Loucy (cell line): ENCODE measurements around the gene PDPR.
"Not testable (repeated sequence)": the region's sequence is repeated elsewhere in the genome, so short reads cannot be mapped to it uniquely, and the experiment has no call there.

Experiments
- H2AFZ ChIP-seq: fragments of 200-600 bp; sonication (generic); 2 replicates; pipeline ENCODE4 v1.6.0; 2016; ENCODE audit warnings: antibody characterized with exemption, mild to moderate bottlenecking, low read length, moderate library complexity
- H3F3A ChIP-seq: fragments of 200-600 bp; 2 replicates; pipeline ENCODE4 v1.6.0; 2016; ENCODE audit warnings: antibody characterized with exemption, low read depth, mild to moderate bottlenecking
- H3K27me3 ChIP-seq: fragments of 200-600 bp; sonication (generic); 2 replicates; pipeline ENCODE4 v1.6.1; 2014; ENCODE audit warnings: low read length, mild to moderate bottlenecking; ENCODE audit not compliant: insufficient read depth, poor library complexity, severe bottlenecking
- H3K36me3 ChIP-seq: fragments of 200-600 bp; sonication (generic); 2 replicates; pipeline ENCODE4 v1.6.1; 2016; ENCODE audit warnings: low read length; ENCODE audit not compliant: insufficient read depth
- H3K4me1 ChIP-seq: fragments of 200-600 bp; sonication (generic); 2 replicates; pipeline ENCODE4 v1.5.1; 2014; ENCODE audit warnings: low read length, mild to moderate bottlenecking; ENCODE audit not compliant: insufficient read depth, poor library complexity, severe bottlenecking
- H3K4me2 ChIP-seq: fragments of 200-600 bp; sonication (generic); 2 replicates; pipeline ENCODE4 v1.6.0; 2014; ENCODE audit warnings: antibody characterized with exemption, low read length, low read depth, mild to moderate bottlenecking; ENCODE audit not compliant: poor library complexity, severe bottlenecking
- H3K4me3 ChIP-seq: fragments of 200-600 bp; sonication (generic); 2 replicates; pipeline ENCODE4 v1.5.1; 2014; ENCODE audit warnings: low read length, mild to moderate bottlenecking, mixed read lengths; ENCODE audit not compliant: poor library complexity, severe bottlenecking
- H3K79me2 ChIP-seq: fragments of 200-600 bp; sonication (generic); 2 replicates; pipeline ENCODE4 v1.6.1; 2014; ENCODE audit warnings: low read length; ENCODE audit not compliant: insufficient read depth
- H3K9ac ChIP-seq: fragments of 200-600 bp; sonication (generic); 2 replicates; pipeline ENCODE4 v1.6.0; 2014; ENCODE audit warnings: mild to moderate bottlenecking, low read depth, low read length, moderate library complexity; ENCODE audit not compliant: poor library complexity, severe bottlenecking
- H3K9me2 ChIP-seq: fragments of 200-600 bp; sonication (generic); replicated peaks from 2 replicates; pipeline ENCODE4 v1.6.1; 2016; ENCODE audit warnings: low read depth, low read length, mixed read lengths
- H3K9me3 ChIP-seq: fragments of 200-600 bp; sonication (generic); 2 replicates; pipeline ENCODE4 v1.6.1; 2014; ENCODE audit warnings: mild to moderate bottlenecking, antibody characterized with exemption, low read length, low read depth; ENCODE audit not compliant: insufficient read depth
- H4K20me1 ChIP-seq: fragments of 200-600 bp; sonication (generic); 2 replicates; pipeline ENCODE4 v1.6.0; 2014; ENCODE audit warnings: antibody characterized with exemption, low read length, mild to moderate bottlenecking; ENCODE audit not compliant: insufficient read depth, poor library complexity, severe bottlenecking

Gene PDPR

GRCh38 chr16:70127706-70128105 lies 13.6 kb downstream of the PDPR start:
- H3K9ac ChIP-seq, H2AFZ ChIP-seq, H3K27me3 ChIP-seq, H3F3A ChIP-seq, H3K4me1 ChIP-seq, H3K4me3 ChIP-seq, H4K20me1 ChIP-seq, H3K9me3 ChIP-seq, H3K79me2 ChIP-seq, H3K9me2 ChIP-seq, H3K4me2 ChIP-seq: not testable (repeated sequence)
- peaks cover 62% of the 10 kb centered on the region; the same call in 1 of the 2 replicates for H3K36me3 ChIP-seq

DNA sequence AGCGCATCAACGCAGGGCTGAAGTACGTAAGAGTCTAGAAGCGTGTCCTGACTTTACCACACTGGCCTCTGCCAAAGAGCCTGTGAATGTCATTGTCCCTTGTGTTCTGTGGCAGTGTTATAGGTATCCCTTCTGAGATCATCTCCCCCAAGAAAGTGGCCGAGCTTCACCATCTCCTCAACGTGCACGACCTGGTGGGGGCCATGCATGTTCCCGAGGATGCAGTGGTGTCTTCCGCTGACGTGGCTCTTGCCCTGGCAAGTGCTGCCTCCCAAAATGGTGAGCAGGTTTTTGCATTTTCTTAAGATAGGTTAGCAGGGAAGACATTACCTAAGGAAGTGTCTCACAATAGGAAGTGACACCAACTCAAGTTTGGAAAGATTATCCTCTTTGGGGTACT lies 14.7 kb downstream of the PDPR start:
- not testable (repeated sequence) for H3K4me1 ChIP-seq, H3K27me3 ChIP-seq, H3K9ac ChIP-seq, H3K4me2 ChIP-seq, H3F3A ChIP-seq, H3K79me2 ChIP-seq, H3K9me3 ChIP-seq, H3K9me2 ChIP-seq, H4K20me1 ChIP-seq, H2AFZ ChIP-seq, H3K4me3 ChIP-seq
- peaks cover 60% of the 10 kb centered on the region; the same call in 1 of the 2 replicates for H3K36me3 ChIP-seq

DNA sequence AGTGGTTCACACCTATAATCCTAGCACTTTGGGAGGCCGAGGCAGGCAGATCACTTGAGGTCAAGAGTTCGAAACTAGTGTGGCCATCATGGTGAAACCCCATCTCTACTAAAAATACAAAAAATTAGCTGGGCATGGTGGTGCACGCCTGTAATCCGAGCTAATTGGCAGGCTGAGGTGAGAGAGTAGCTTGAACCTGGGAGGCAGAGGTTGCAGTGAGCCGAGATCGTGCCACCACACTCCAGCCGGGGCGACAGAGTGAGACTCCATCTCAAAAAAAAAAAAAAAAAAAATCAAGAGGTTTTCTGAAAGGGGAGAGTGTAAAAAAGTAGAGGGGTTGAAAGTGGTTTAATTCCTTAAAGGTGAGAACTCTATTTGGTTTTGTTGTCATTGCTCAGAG lies 21.7 kb downstream of the PDPR start:
- not testable (repeated sequence) for H4K20me1 ChIP-seq, H3F3A ChIP-seq, H3K27me3 ChIP-seq, H3K79me2 ChIP-seq, H3K9me3 ChIP-seq, H3K4me1 ChIP-seq, H3K4me2 ChIP-seq, H2AFZ ChIP-seq, H3K4me3 ChIP-seq, H3K9me2 ChIP-seq, H3K9ac ChIP-seq
- peaks cover 54% of the 10 kb centered on the region for H3K36me3 ChIP-seq

- not testable (repeated sequence) for H3K79me2 ChIP-seq, H3F3A ChIP-seq, H3K4me2 ChIP-seq, H3K9me3 ChIP-seq, H4K20me1 ChIP-seq, H3K4me1 ChIP-seq, H2AFZ ChIP-seq, H3K9ac ChIP-seq, H3K27me3 ChIP-seq, H3K9me2 ChIP-seq, H3K4me3 ChIP-seq
- peaks cover 54% of the 10 kb centered on the region for H3K36me3 ChIP-seq
These were observed 22.5 kb downstream of the PDPR start for GRCh38 chr16:70136595-70136994.

GRCh38 chr16:70142739-70143138 lies 28.6 kb downstream of the PDPR start:
- H3K4me1 ChIP-seq, H3K4me3 ChIP-seq, H2AFZ ChIP-seq, H3K27me3 ChIP-seq, H3K4me2 ChIP-seq, H3K9me2 ChIP-seq, H3F3A ChIP-seq, H4K20me1 ChIP-seq, H3K9ac ChIP-seq, H3K9me3 ChIP-seq, H3K79me2 ChIP-seq: not testable (repeated sequence)
- H3K36me3 ChIP-seq, result peaks cover 54% of the 10 kb centered on the region; the same call in 1 of the 2 replicates

DNA sequence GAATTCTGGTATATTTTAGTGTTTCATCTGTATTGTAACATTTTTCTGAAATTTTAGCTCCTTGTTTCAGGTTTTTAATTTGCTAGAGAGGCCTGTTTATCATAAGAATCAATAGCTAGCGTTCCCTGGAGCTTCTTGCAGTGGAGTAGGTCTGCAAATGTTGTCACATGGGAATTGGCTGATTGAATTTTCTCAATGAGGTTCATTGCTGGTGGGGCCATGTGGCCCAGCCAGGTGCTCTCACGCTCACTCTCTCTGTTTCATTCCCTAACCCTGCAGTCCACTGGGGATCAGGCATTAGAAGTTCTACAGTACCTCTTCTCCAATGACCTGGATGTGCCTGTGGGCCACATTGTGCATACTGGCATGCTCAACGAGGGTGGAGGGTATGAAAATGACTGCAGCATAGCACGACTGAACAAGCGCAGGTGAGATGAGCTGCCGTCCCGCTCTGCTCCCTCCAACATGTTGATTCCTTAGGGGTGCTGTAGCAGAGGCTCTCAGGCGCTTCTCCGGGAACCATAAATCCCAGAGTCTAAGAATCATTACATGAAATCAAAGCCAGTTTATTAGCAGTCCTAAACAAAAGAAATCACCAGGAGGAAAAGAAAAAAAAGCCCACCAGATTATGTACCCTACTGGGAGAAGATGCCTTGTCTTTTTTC lies 29.2 kb downstream of the PDPR start:
- H4K20me1 ChIP-seq, H3F3A ChIP-seq, H3K4me3 ChIP-seq, H2AFZ ChIP-seq, H3K27me3 ChIP-seq, H3K9ac ChIP-seq, H3K79me2 ChIP-seq, H3K4me2 ChIP-seq, H3K9me2 ChIP-seq, H3K4me1 ChIP-seq, H3K9me3 ChIP-seq: not testable (repeated sequence)
- peaks cover 56% of the 10 kb centered on the region; the same call in 1 of the 2 replicates for H3K36me3 ChIP-seq

DNA sequence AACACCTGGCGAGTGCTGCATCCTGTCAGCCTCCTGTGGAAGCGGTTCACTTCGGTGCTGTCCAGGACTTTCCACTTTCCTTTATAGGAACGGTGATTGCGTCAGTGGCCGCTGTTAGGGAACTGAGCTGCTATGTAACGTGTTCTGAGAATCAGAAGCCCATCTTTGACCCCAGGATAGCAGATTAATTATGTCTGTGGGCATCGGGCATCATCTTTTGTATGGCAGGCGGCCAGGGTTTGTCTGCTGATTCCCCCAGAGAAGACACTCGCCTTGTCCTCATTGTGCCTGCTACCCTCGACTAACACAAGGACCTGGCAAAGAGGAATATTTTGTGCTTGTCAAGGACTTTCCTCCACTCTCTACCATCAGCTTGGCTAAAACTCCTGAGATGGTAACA lies 33.7 kb downstream of the PDPR start:
- not testable (repeated sequence) for H3K27me3 ChIP-seq, H2AFZ ChIP-seq, H3K9ac ChIP-seq, H3K9me2 ChIP-seq, H3F3A ChIP-seq, H3K4me3 ChIP-seq, H3K4me2 ChIP-seq, H4K20me1 ChIP-seq, H3K79me2 ChIP-seq, H3K4me1 ChIP-seq, H3K9me3 ChIP-seq
- peaks cover 65% of the 10 kb centered on the region for H3K36me3 ChIP-seq
